Colon (tissue), 2 donors: Measurements from ENCODE around the gene ANKRD45.
"Not testable (repeated sequence)": the region's sequence is repeated elsewhere in the genome, so short reads cannot be mapped to it uniquely, and the experiment has no call there.

Experiments
- FAIRE-seq: peaks from 2 replicates; lab custom pipeline; 2012; peaks lifted over from hg19 to GRCh38; lab: Jason Lieb, UNC
- donor health status: control.
- donor health status: control.

ANKRD45 gene

DNA sequence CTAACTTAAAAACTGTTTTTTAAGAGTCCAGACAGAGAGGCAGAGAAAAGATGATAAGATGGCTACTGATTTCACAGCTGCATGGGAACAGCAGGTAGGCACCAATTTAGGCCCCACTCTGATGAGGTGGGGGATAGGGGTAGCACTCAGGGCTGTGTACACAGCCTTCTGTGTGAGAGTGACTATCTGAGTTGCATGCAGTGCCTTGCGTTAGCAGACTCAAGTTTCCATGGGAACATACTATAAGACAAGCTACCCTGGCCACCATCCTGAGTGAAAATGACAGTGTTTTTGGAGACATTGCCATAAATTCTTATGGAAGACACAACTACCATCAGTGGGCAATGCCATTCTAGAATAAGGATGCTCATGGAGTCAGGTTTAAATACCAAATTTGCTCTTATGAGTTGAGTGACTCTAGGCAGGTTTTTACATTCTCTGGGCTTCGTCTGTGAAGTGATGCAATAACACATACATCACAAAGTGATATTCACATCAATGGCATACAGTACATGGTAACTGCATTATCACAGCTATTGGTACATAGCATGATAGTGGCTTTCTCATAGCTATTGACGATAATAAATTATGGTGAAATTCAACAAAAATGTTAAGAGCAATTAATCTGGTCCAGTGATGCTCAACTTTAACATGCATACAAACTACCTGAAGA, 97.3 kb downstream of the ANKRD45 start:
- FAIRE-seq = no peak

GRCh38 chr1:173570370-173571007, 99.2 kb downstream of the ANKRD45 start:
- no peak for FAIRE-seq

GRCh38 chr1:173568483-173568882, 101.2 kb downstream of the ANKRD45 start:
- FAIRE-seq = no peak

- FAIRE-seq = not testable (repeated sequence)
These were observed 105.8 kb downstream of the ANKRD45 start for GRCh38 chr1:173563846-173564245.

DNA sequence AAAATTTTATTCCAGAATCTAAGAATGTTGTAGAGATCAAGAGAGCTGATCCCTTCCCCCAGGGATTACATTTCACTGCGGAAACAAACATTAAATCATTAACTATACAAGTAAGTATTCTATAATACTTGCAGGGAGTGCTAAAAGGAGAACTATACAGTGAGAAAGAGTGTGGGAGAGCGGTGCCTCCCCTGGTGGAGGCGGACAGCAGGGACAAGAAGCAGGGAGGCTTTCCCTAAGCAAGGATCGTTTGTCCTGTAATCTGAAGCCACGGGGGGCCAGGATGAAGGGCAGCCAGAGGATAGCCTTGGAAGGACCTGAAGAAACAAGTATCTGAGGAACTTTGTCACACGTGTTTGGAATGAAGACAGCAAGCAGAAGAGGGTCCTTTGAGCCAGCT, 106.8 kb downstream of the ANKRD45 start:
- no peak for FAIRE-seq

DNA sequence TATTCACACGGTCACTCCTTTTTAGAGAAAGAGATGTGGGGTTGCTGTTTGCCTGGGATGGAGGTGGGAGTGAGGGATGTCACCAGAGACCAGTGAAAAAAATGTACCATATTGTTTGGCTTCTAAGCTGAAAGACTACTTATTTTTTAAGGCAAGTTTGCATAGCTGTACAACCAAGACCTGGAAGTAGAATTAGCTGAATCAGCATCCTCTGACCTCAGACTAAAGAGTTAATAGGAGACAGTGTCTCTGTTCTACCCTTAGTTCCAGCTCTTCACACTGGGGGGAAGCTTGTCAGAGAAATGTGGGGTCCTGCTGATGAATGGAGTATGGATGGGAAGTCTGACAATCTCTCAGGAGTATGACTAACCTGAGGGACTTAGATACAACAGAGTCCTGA, 108.4 kb downstream of the ANKRD45 start:
- FAIRE-seq = no peak

DNA sequence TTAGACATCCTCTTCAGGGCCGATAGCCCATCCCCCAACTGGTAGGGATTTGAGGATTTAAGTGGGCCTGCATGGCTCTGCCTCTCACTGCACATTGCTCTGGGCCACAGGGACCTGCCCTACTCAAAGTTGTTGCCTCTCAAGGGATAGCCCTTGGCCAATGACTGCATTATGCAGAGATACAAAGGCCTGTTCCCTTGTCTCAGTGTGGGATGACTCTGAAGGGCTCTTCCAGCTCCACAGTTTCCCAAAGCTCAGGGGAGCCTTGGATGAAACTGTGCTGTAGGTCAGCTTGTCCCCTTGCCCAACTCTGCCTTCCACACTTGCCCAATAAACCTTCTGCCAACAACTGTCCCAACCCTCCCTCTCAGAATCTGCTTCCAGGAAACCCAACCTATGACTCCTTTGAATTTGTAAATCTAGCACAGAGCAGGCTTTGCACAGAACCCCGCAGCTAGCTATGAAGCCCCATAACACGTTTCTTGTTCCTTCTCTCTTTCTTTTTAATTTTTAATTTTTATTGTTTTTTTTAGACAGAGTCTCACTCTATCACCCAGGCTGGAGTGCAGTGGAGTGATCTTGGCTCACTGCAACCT, 109.3 kb downstream of the ANKRD45 start:
- FAIRE-seq = no peak
